LNCAP (cell line): ENCODE measurements around the gene CBX3.

Source experiments
- CTCF ChIP-seq: fragments of 450-650 bp; IDR thresholded peaks from 2 replicates; pipeline ENCODE4 v1.5.1; 2017; ENCODE audit warnings: mild to moderate bottlenecking

Gene CBX3

GRCh38 chr7:26179826-26180497, 21.6 kb upstream of the CBX3 start:
- no peak for TF ChIP-seq CTCF

- no peak for TF ChIP-seq CTCF
These were observed 20.8 kb upstream of the CBX3 start for GRCh38 chr7:26180792-26181198.

GRCh38 chr7:26181474-26182227, 19.9 kb upstream of the CBX3 start:
- TF ChIP-seq CTCF: no peak

DNA sequence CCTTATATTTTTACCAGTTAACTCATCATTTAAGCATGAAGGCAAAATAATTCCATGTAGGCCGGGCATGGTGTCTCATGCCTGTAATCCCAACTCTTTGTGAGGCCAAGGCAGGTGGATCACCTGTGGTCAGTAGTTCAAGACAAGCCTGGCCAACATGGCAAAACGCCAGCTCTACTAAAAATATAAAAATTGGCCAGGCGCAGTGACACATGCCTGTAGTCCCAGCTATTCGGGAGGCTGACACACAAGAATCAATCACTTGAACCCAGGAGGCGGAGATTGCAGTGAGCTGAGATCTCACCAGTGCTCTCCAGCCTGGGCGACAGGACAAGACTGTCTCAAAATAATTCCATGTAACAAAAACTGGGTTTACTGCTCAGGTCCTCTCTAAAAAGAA, 19.3 kb upstream of the CBX3 start:
- TF ChIP-seq CTCF: no peak

DNA sequence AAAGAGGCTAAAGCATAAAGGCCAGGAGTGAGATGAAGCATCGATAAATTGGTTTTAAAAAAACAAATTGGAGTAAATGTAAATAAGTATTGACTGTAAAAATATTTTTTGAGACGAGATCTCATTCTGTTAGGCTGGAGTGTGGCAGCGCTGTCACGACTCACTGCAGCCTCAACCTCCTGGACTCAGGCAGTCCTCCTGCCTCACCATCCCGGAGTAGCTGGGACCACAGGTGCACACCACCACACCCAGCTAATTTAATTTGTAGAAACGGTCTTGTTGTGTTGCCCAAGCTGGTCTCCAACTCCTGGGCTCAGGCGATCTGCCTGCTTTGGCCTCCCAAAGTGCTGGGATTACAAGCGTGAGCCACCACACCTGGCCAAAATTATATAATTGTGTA, 18.8 kb upstream of the CBX3 start:
- no peak for TF ChIP-seq CTCF

DNA sequence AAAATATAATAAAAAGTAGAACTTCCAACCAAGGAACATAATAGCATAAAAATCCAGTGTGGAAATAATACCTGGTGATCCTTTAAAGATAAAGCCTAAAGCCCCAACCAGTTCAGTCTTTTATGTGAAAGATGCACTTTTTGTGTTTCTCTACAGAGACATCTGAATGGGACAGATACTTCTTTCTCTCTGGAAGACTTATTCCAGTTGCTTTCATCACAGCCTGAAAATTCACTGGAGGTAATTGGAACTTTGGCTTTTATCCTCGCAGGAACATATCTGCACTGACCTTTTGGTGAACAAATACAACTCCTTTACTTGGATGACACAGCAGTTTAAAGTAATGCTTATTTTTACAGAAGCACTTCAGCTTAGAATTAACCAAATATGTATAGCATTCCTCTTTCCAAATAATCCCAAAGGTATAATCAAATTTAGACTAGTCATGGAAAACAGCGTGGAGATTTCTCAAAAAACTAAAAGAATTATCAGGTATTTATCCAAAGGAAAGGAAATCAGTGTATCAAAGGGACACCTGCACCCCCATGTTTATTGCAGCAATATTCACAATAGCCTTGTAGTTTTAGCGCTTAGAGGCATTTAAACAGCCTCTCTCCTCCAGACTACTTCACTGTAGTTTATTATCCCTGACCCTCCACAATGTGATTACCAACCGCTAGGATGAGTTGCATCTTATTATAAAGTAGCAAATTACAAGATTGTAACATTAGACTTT, 17.8 kb upstream of the CBX3 start:
- TF ChIP-seq CTCF: no peak

- no peak for TF ChIP-seq CTCF
These were observed 16.3 kb upstream of the CBX3 start for GRCh38 chr7:26185131-26185843.
